Measurements from ENCODE around the gene GAREM1.

DNA sequence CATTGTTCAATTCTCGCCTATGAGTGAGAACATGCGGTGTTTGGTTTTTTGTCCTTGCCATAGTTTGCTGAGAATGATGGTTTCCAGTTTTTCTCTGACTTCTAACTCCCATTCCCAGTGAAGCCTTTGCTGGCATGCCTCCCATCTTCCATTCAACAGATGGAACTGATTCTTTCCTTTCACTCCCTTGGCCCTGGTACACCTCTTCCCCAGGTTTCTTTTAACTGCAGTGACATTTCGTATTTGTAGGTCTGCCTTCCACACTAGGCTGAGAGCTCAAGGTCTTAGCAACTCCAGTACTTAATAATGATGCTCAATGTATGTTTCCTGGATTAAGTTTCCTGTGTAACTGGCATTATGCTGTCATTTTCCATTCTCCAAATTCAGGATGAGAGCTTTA lies 48.5 kb downstream of the GAREM1 start:
- no peak for TF ChIP-seq POLR2AphosphoS5 (IDR thresholded peaks at IDR 0.05; ENCODE audit: borderline replicate concordance, low read depth, low read length)
- TF ChIP-seq EZH2 (IDR thresholded peaks at IDR 0.05) = no peak

Data from SK-N-MC (cell line).